Measurements from ENCODE around the gene GJD3.

DNA sequence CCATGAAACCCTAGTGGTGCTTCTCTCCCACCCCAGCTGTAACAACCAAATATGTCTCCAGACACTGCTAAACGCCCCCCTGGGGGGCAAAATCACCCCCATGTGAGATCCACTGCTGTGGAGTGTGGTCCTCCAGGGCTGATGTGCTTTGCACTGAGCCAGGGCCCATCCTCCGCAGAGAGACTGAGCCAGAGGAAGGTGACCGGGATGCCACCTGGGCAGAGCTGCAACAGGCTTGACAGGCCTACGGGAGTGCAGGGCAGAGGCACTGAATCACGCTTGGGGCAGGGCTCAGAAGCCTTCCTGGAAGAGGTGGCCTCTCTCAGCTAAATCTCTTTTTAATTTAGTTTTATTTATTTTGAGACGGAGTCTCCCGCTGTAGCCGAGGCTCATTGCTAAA, 4.4 kb downstream of the GJD3 start:
- TF ChIP-seq, protein P1, sequence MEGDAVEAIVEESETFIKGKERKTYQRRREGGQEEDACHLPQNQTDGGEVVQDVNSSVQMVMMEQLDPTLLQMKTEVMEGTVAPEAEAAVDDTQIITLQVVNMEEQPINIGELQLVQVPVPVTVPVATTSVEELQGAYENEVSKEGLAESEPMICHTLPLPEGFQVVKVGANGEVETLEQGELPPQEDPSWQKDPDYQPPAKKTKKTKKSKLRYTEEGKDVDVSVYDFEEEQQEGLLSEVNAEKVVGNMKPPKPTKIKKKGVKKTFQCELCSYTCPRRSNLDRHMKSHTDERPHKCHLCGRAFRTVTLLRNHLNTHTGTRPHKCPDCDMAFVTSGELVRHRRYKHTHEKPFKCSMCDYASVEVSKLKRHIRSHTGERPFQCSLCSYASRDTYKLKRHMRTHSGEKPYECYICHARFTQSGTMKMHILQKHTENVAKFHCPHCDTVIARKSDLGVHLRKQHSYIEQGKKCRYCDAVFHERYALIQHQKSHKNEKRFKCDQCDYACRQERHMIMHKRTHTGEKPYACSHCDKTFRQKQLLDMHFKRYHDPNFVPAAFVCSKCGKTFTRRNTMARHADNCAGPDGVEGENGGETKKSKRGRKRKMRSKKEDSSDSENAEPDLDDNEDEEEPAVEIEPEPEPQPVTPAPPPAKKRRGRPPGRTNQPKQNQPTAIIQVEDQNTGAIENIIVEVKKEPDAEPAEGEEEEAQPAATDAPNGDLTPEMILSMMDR (IDR thresholded peaks at IDR 0.05), result no peak
- TF ChIP-seq POLR2A (IDR thresholded peaks at IDR 0.05), result no peak
